Pancreas (tissue), 10 donors: ENCODE measurements around the gene KIAA0040. TPM values are rescaled to one million over a fixed set of nuclear protein-coding genes. Genes with fewer than 3 reads are reported as not detected.

Experiments used
- ATAC-seq, 4 donors: fragments of 200-7000 bp; cut with Tn5 transposase; one replicate each; pipeline versions ENCODE4 v1.8.0 to v1.9.1; 2020; ENCODE audit warnings: mild to moderate bottlenecking in 4 of 4, moderate library complexity in 4 of 4
- DNase-seq, 6 donors: peaks; one replicate each; pipeline ENCODE4 v3.0.0-alpha.2; 2020
- FAIRE-seq: peaks from 2 replicates; lab custom pipeline; 2012; peaks lifted over from hg19 to GRCh38; lab: Jason Lieb, UNC
- H3K27ac ChIP-seq, 4 donors: fragments of 200-600 bp; sonication (generic); 1 replicate in 3 of 4; 2 replicates in 1 of 4; pipeline versions ENCODE4 v1.5.0 to v1.8.0; 2020
- H3K27me3 ChIP-seq, 4 donors: fragments of 200-600 bp; one replicate each; pipeline ENCODE4 v1.8.0; 2021
- H3K36me3 ChIP-seq, 3 donors: fragments of 200-600 bp; sonication (generic) in 1 of 3; one replicate each; pipeline versions ENCODE4 v1.5.0 to v1.8.0; 2020 to 2021
- H3K4me1 ChIP-seq, 3 donors: fragments of 200-600 bp; one replicate each; pipeline ENCODE4 v1.8.0; 2021
- H3K4me3 ChIP-seq, 4 donors: fragments of 200-600 bp; sonication (generic) in 2 of 4; one replicate each; pipeline versions ENCODE4 v1.5.0 to v1.8.0; 2020 to 2021
- H3K9me3 ChIP-seq, 4 donors: fragments of 200-600 bp; one replicate each; pipeline ENCODE4 v1.8.0; 2021
- WGBS, 2 donors: extraction: QIAGEN DNeasy Blood & Tissue Kit; methylation state at CpG; one replicate each; pipeline ENCODE4 v1.1.7; 2013; 5-methylcytosine and 5-hydroxymethylcytosine counted together
- intact Hi-C, 3 donors: fragments of 100-400 bp; cut with DNase I; formaldehyde crosslinking; loops; one replicate each; pipeline versions ENCODE4 v1.11.1 to v1.14.2; 2022
- polyA plus RNA-seq, 2 donors: library from polyadenylated mRNA; stranded (reverse); fragments of 200-250 nt; gene quantifications; one replicate each; pipeline ENCODE4 v1.2.3, GENCODE V29; 2013
- total RNA-seq, 6 donors: library from RNA; stranded (reverse); fragmentation: NEBNext Ultra II Directional in 4 of 6; extraction: Animal tissue kit (Norgen Biotek cat#: 25700) in 4 of 6; gene quantifications; one replicate each; pipeline versions ENCODE4 v1.2.1 to v1.2.4, GENCODE V29; 2021 to 2023
- TF ChIP-seq, protein P1 (sequence below), 4 donors: fragments of 200-600 bp; sonication (generic) in 3 of 4; IDR thresholded peaks; one replicate each; pipeline versions ENCODE4 v1.5.0 to v1.8.0; 2021; ENCODE audit warnings: antibody characterized with exemption in 4 of 4
- donor health status: healthy with polysubstance abuse.
- donor health status: DM: no; HTN: no; CAD: no; lungs with moderate emphysema.
- donor health status: DM: no; HTN: no; CAD: no.
- donor health status: control.
- donor health status: control.
- donor health status: Bipolar disorder and iron deficiency.
- donor health status: DM: yes; HTN: yes; CAD: no.
- donor health status: DM: no; HTN: no; CAD: no.
- donor health status: DM: no; HTN: no; CAD: no.
- donor health status: DM: yes; HTN: yes; CAD: no.

The KIAA0040 gene
- total and polyA plus RNA-seq, 8 donors: 8.4 to 34.2 (median 15.9) TPM

DNA sequence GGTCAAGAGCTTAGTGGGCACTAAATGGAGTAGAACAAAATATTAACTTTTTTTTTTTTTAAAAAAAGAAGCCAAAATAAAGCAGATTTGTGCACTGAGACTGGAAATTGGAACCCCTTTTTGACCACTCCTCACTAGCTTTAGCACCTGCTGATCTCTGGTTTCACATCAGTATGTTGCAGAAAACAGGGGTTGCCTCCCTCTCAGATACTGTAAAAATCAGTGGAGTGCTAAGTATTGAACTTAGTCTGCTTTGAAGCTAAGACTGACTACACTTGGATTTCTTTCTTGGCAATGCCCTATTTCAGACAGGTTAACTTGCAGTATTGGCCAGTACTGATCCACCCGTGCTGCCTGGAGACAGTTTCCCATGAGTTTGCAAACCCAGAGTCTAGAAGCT lies 2.7 kb upstream of the KIAA0040 start:
- no peaks in the 10 kb centered on the region for H3K9me3 ChIP-seq
- no peaks in the 10 kb centered on the region for H3K36me3 ChIP-seq
- intact Hi-C loops: no loop called here
- 0% methylated on average over 1 of the region's 1 CpG for WGBS, 2 donors
- H3K4me1 ChIP-seq: peaks cover 15 to 19% (median 15%) of the 10 kb centered on the region in 3 donors
- H3K27me3 ChIP-seq: no peaks in the 10 kb centered on the region
- TF ChIP-seq, protein P1, sequence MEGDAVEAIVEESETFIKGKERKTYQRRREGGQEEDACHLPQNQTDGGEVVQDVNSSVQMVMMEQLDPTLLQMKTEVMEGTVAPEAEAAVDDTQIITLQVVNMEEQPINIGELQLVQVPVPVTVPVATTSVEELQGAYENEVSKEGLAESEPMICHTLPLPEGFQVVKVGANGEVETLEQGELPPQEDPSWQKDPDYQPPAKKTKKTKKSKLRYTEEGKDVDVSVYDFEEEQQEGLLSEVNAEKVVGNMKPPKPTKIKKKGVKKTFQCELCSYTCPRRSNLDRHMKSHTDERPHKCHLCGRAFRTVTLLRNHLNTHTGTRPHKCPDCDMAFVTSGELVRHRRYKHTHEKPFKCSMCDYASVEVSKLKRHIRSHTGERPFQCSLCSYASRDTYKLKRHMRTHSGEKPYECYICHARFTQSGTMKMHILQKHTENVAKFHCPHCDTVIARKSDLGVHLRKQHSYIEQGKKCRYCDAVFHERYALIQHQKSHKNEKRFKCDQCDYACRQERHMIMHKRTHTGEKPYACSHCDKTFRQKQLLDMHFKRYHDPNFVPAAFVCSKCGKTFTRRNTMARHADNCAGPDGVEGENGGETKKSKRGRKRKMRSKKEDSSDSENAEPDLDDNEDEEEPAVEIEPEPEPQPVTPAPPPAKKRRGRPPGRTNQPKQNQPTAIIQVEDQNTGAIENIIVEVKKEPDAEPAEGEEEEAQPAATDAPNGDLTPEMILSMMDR (IDR thresholded peaks at IDR 0.05): no peak
- DNase-seq: no peak
- H3K27ac ChIP-seq: no peak overlapping the region
- FAIRE-seq: no peak
- H3K4me3 ChIP-seq: no peak overlapping the region
- ATAC-seq: no peak

DNA sequence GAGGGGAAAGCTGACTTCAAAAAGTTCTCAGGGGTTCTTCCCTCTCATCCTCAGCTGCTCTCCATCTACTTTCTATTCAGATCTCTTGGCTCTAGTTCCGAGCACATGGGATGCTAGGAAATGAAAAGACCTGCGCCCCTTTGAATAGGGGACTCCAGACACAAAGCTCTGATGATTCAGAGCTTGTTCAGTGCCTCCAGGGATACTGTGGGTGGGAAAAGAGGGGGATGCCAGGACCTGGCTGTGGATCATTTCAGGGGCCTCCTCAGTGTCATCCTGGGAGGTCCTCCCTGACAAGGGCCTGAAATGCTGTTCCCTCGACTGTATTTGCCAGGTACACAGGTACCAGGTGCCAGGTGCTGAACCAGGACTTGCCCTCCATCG lies 943 bp upstream of the KIAA0040 start:
- peak overlapping the region; percentile 88 to 97 (median 92) for H3K27ac ChIP-seq
- peaks cover 20 to 37% (median 26%) of the 10 kb centered on the region in 3 donors for H3K4me1 ChIP-seq
- DNase-seq (peak in 1 of 6 donors; percentile 25), ATAC-seq (no peak), FAIRE-seq (no peak)
- peak overlapping the region in 2 of 4 donors; percentile 71 to 82 for H3K4me3 ChIP-seq
- intact Hi-C loops: no loop called here
- WGBS, 2 donors: 74 to 79% methylated on average over 4 of the region's 4 CpGs
- H3K9me3 ChIP-seq: no peaks in the 10 kb centered on the region
- TF ChIP-seq, protein P1 (IDR thresholded peaks at IDR 0.05): no peak
- no peaks in the 10 kb centered on the region for H3K36me3 ChIP-seq
- no peaks in the 10 kb centered on the region for H3K27me3 ChIP-seq

DNA sequence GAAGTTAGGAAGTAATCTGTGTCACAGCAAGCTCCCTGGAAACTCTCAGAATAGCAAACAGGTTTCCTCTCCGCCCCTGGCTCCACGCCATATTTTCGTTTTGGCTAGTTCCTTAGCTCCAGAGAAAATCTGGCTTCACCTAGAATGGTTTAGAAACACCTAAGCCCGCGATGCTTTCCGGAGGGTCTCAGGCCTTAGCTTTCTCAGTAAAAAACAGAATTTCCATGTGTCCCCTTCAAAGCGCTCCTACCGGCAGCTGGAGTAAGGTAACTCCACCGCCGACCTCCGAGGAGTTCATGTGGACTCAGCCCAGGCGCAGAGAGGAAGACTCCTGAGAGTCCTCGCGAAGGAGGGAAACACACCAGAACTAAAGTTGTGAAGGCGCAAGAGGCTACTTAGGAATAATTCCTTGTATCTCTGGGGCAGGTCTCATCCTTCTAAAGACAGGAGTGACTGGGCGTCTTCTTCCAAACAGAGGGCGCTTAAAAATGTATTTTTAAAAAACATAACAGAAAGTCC lies 406 bp downstream of the KIAA0040 start:
- Histone ChIP-seq H3K9me3 (no peaks in the 10 kb centered on the region), H3K36me3 (no peaks in the 10 kb centered on the region), H3K4me1 (peaks cover 20 to 42% (median 26%) of the 10 kb centered on the region in 3 donors), H3K4me3 (peak overlapping the region; percentile 26 to 82 (median 70)), H3K27ac (peak overlapping the region; percentile 88 to 97 (median 92)), H3K27me3 (no peaks in the 10 kb centered on the region)
- peak; percentile 50 to 59 (median 53) for ATAC-seq
- no peak for FAIRE-seq
- intact Hi-C loops: no loop called here
- peak; percentile 71 to 85 (median 80) for DNase-seq
- TF ChIP-seq, protein P1 (IDR thresholded peaks at IDR 0.05): no peak
- 1% methylated on average over 17 of the region's 17 CpGs for WGBS, 2 donors

DNA sequence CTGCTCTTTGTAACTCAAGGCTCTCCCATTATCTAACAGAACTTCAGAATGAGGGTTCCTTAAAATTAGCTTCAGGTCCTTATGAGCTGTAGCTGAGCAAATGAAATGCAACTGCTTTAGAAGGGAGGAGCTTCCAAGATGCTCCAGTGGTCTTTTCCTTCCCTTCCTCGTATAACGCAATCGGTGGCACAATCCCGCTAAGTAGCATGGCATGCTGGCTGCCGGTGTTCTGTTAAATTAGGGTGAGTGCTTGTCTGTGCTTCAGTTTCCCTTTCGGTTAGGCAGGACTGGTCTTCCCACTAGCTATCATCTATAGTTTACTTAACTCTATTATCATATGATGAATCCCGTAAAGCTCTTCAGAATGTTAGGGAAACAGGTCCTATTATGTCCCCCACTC lies 917 bp downstream of the KIAA0040 start:
- peak in 3 of 4 donors; percentile 3 to 37 (median 16) for ATAC-seq
- no peak for FAIRE-seq

More for the DNA sequence above, 917 bp downstream of the KIAA0040 start:
- DNase-seq: peak in 2 of 6 donors; percentile 29 to 32
- 1 to 2% methylated on average over 7 of the region's 7 CpGs for WGBS, 2 donors
- intact Hi-C loops: no loop called here
- Histone ChIP-seq H3K9me3 (no peaks in the 10 kb centered on the region), H3K27me3 (no peaks in the 10 kb centered on the region), H3K36me3 (no peaks in the 10 kb centered on the region), H3K4me1 (peaks cover 20 to 45% (median 26%) of the 10 kb centered on the region in 3 donors), H3K4me3 (peak overlapping the region; percentile 26 to 82 (median 70)), H3K27ac (peak overlapping the region; percentile 88 to 97 (median 92))
- TF ChIP-seq, protein P1 (IDR thresholded peaks at IDR 0.05): no peak
